MM.1S (cell line): Measurements from ENCODE around the gene C3orf85.

Source experiments
- DNase-seq: peaks from one replicate; pipeline ENCODE4 v3.0.0-alpha.2; 2015
- H2AFZ ChIP-seq: fragments of 300-600 bp; sonication (generic); 2 replicates; pipeline ENCODE4 v1.6.0; 2016; ENCODE audit warnings: antibody characterized with exemption, low read length
- H3F3A ChIP-seq: fragments of 300-600 bp; sonication (generic); 2 replicates; pipeline ENCODE4 v1.6.1; 2016; ENCODE audit warnings: mild to moderate bottlenecking, antibody characterized with exemption, low read length, moderate library complexity, mixed read lengths; ENCODE audit not compliant: insufficient read depth
- H3K27ac ChIP-seq: fragments of 300-600 bp; sonication (generic); 2 replicates; pipeline ENCODE4 v1.5.1; 2016; ENCODE audit warnings: mild to moderate bottlenecking, low read length
- H3K27me3 ChIP-seq: fragments of 300-600 bp; sonication (generic); replicated peaks from 2 replicates; pipeline ENCODE4 v1.6.0; 2016; ENCODE audit warnings: low read length; ENCODE audit not compliant: insufficient read depth
- H3K36me3 ChIP-seq: fragments of 300-600 bp; sonication (generic); replicated peaks from 2 replicates; pipeline ENCODE4 v1.6.1; 2016; ENCODE audit warnings: mild to moderate bottlenecking, low read length, mixed read lengths; ENCODE audit not compliant: insufficient read depth
- H3K4me1 ChIP-seq: fragments of 300-600 bp; sonication (generic); 2 replicates; pipeline ENCODE4 v1.6.1; 2016; ENCODE audit warnings: low read length, mixed read lengths
- H3K4me2 ChIP-seq: fragments of 300-600 bp; sonication (generic); 2 replicates; pipeline ENCODE4 v1.6.0; 2016; ENCODE audit warnings: low read depth, low read length
- H3K4me3 ChIP-seq: fragments of 300-600 bp; sonication (generic); 2 replicates; pipeline ENCODE4 v1.5.1; 2016; ENCODE audit warnings: low read length, mixed read lengths
- H3K79me2 ChIP-seq: fragments of 300-600 bp; sonication (generic); 2 replicates; pipeline ENCODE4 v1.6.1; 2016; ENCODE audit warnings: mixed run types, low read length, mixed read lengths
- H3K9ac ChIP-seq: fragments of 300-600 bp; sonication (generic); 2 replicates; pipeline ENCODE4 v1.6.1; 2016; ENCODE audit warnings: low read length, mixed read lengths
- H3K9me2 ChIP-seq: fragments of 300-600 bp; sonication (generic); replicated peaks from 2 replicates; pipeline ENCODE4 v1.6.1; 2016; ENCODE audit warnings: mild to moderate bottlenecking, low read length, mixed read lengths; ENCODE audit not compliant: insufficient read depth
- H3K9me3 ChIP-seq: fragments of 300-600 bp; sonication (generic); replicated peaks from 2 replicates; pipeline ENCODE4 v1.6.1; 2016; ENCODE audit warnings: mild to moderate bottlenecking, low read length, mixed read lengths; ENCODE audit not compliant: insufficient read depth
- H4K20me1 ChIP-seq: fragments of 300-600 bp; sonication (generic); 2 replicates; pipeline ENCODE4 v1.6.1; 2016; ENCODE audit warnings: mild to moderate bottlenecking, low read length, moderate library complexity, mixed read lengths; ENCODE audit not compliant: insufficient read depth
- CTCF ChIP-seq: fragments of 300-600 bp; sonication (generic); IDR thresholded peaks from 2 replicates; pipeline ENCODE4 v1.5.1; 2016; ENCODE audit warnings: antibody characterized with exemption, low read length, mixed read lengths
- EZH2 ChIP-seq: fragments of 300-600 bp; sonication (generic); optimal IDR thresholded peaks from 2 replicates; pipeline ENCODE3; 2017; ENCODE audit warnings: low read depth, mild to moderate bottlenecking, antibody characterized with exemption, low read length, mixed read lengths
- EZH2phosphoT487 ChIP-seq: fragments of 300-600 bp; sonication (generic); IDR thresholded peaks from 2 replicates; pipeline ENCODE4 v1.6.1; 2018; ENCODE audit warnings: antibody characterized with exemption, low read length

The C3orf85 gene

GRCh38 chr3:109112946-109113760 is 23.4 kb upstream of the C3orf85 start:
- no peaks in the 10 kb centered on the region for H3K36me3 ChIP-seq
- no peak overlapping the region for H3K27ac ChIP-seq
- no peaks in the 10 kb centered on the region for H3K9me3 ChIP-seq
- DNase-seq, result no peak
- TF ChIP-seq EZH2phosphoT487, result no peak
- TF ChIP-seq CTCF, result no peak
- TF ChIP-seq EZH2, result no peak
- no peaks in the 10 kb centered on the region for H4K20me1 ChIP-seq
- H3K4me1 ChIP-seq, result no peaks in the 10 kb centered on the region
- no peak overlapping the region for H3K4me2 ChIP-seq
- no peaks in the 10 kb centered on the region for H3F3A ChIP-seq
- no peak overlapping the region for H2AFZ ChIP-seq
- no peak overlapping the region for H3K4me3 ChIP-seq
- no peak overlapping the region for H3K9ac ChIP-seq
- no peaks in the 10 kb centered on the region for H3K79me2 ChIP-seq
- no peaks in the 10 kb centered on the region for H3K9me2 ChIP-seq
- H3K27me3 ChIP-seq, result no peaks in the 10 kb centered on the region

- H4K20me1 ChIP-seq, result no peaks in the 10 kb centered on the region
- H3K36me3 ChIP-seq, result no peaks in the 10 kb centered on the region
- no peak overlapping the region for H3K9ac ChIP-seq
- no peak overlapping the region for H3K4me2 ChIP-seq
- H3K4me3 ChIP-seq, result no peak overlapping the region
- no peaks in the 10 kb centered on the region for H3F3A ChIP-seq
- no peak overlapping the region for H3K27ac ChIP-seq
- TF ChIP-seq CTCF (no peak), EZH2 (no peak), EZH2phosphoT487 (no peak)
- H3K4me1 ChIP-seq, result no peaks in the 10 kb centered on the region
- DNase-seq, result no peak
- no peaks in the 10 kb centered on the region for H3K9me3 ChIP-seq
- no peaks in the 10 kb centered on the region for H3K9me2 ChIP-seq
- H3K27me3 ChIP-seq, result no peaks in the 10 kb centered on the region
- H2AFZ ChIP-seq, result no peak overlapping the region
- H3K79me2 ChIP-seq, result no peaks in the 10 kb centered on the region
These were observed 21.8 kb upstream of the C3orf85 start for GRCh38 chr3:109114746-109115145.

- Histone ChIP-seq H3K9me3 (no peaks in the 10 kb centered on the region), H3K79me2 (no peaks in the 10 kb centered on the region), H3K4me3 (no peak overlapping the region), H3K9ac (no peak overlapping the region), H3K9me2 (no peaks in the 10 kb centered on the region), H3K36me3 (no peaks in the 10 kb centered on the region), H3K4me1 (no peaks in the 10 kb centered on the region), H2AFZ (no peak overlapping the region), H3K27me3 (no peaks in the 10 kb centered on the region), H4K20me1 (no peaks in the 10 kb centered on the region), H3F3A (no peaks in the 10 kb centered on the region), H3K27ac (no peak overlapping the region), H3K4me2 (no peak overlapping the region)
- DNase-seq, result no peak
- TF ChIP-seq CTCF (no peak), EZH2phosphoT487 (no peak), EZH2 (no peak)
These were observed 21.1 kb upstream of the C3orf85 start for GRCh38 chr3:109115451-109115850.
